PC-9 (cell line): Measurements from ENCODE around the gene ZMAT5. TPM values are rescaled to one million over a fixed set of nuclear protein-coding genes. Genes with fewer than 3 reads are reported as not detected.

Experiments
- BruUV-seq: library from RNA; stranded (reverse); fragments of 400-500 nt; replicated peaks from 2 replicates; lab custom pipeline; 2021; lab: Mats Ljungman, UMichigan
- CTCF ChIA-PET: fragments of 300-600 bp; sonication (Branson Sonifier 250); formaldehyde crosslinking; loops from one replicate; lab custom pipeline; 2022; ENCODE audit warnings: antibody characterized with exemption; lab: Charles Lee
- POLR2A ChIA-PET: fragments of 300-600 bp; sonication (Branson Sonifier 250); formaldehyde crosslinking; loops from one replicate; lab custom pipeline; 2022; ENCODE audit warnings: antibody characterized with exemption; ENCODE audit not compliant: unreplicated experiment; lab: Charles Lee
- DNase-seq, 2 experiments: peaks; one replicate each; pipeline versions ENCODE4 v3.0.0 to v3.0.0-alpha.2; 2015 to 2022; ENCODE audit warnings: mixed read lengths in 1 of 2
- H2AFZ ChIP-seq: fragments of 200-600 bp; sonication (generic); 2 replicates; pipeline ENCODE4 v1.8.1; 2017; ENCODE audit warnings: antibody characterized with exemption
- H3F3A ChIP-seq: fragments of 200-600 bp; sonication (generic); 2 replicates; pipeline ENCODE4 v1.8.1; 2017; ENCODE audit warnings: antibody characterized with exemption, mild to moderate bottlenecking, low read depth; ENCODE audit not compliant: insufficient read depth
- H3K27ac ChIP-seq: fragments of 200-600 bp; sonication (generic); 2 replicates; pipeline ENCODE4 v1.6.1; 2016; ENCODE audit warnings: mixed run types
- H3K27me3 ChIP-seq: fragments of 200-600 bp; sonication (generic); 2 replicates; pipeline ENCODE4 v1.6.1; 2016; ENCODE audit warnings: low read depth, mixed run types; ENCODE audit not compliant: insufficient read depth
- H3K36me3 ChIP-seq: fragments of 200-600 bp; sonication (generic); 2 replicates; pipeline ENCODE4 v1.6.1; 2016; ENCODE audit warnings: low read depth, mixed run types
- H3K4me1 ChIP-seq: fragments of 200-600 bp; sonication (generic); replicated peaks from 2 replicates; pipeline ENCODE4 v1.6.1; 2016; ENCODE audit warnings: mixed run types; ENCODE audit not compliant: insufficient read depth
- H3K4me2 ChIP-seq: fragments of 200-600 bp; sonication (generic); 2 replicates; pipeline ENCODE4 v1.6.1; 2017; ENCODE audit warnings: mixed run types
- H3K4me3 ChIP-seq: fragments of 200-600 bp; sonication (generic); 2 replicates; pipeline ENCODE4 v1.6.1; 2016; ENCODE audit warnings: mixed run types
- H3K79me2 ChIP-seq: fragments of 200-600 bp; sonication (generic); 2 replicates; pipeline ENCODE4 v1.6.1; 2017; ENCODE audit warnings: low read depth, mixed run types
- H3K9me2 ChIP-seq: fragments of 200-600 bp; sonication (generic); 2 replicates; pipeline ENCODE4 v1.8.1; 2017; ENCODE audit warnings: mild to moderate bottlenecking; ENCODE audit not compliant: insufficient read depth
- H3K9me3 ChIP-seq: fragments of 200-600 bp; sonication (generic); 2 replicates; pipeline ENCODE4 v1.8.1; 2016; ENCODE audit warnings: low read depth; ENCODE audit not compliant: insufficient read depth
- H4K20me1 ChIP-seq: fragments of 200-600 bp; sonication (generic); 2 replicates; pipeline ENCODE4 v1.8.1; 2017; ENCODE audit not compliant: insufficient read depth
- EZH2 ChIP-seq: fragments of 200-600 bp; sonication (generic); IDR thresholded peaks from 2 replicates; pipeline ENCODE4 v1.8.0; 2017; ENCODE audit warnings: antibody characterized with exemption, low read depth
- intact Hi-C: fragments of 100-400 bp; cut with micrococcal nuclease; formaldehyde crosslinking; loops from one replicate; pipeline ENCODE4 v1.10.0; 2022; ENCODE audit not compliant: unreplicated experiment
- total RNA-seq: library from RNA; stranded (reverse); gene quantifications from 2 replicates; pipeline ENCODE4 v1.2.3, GENCODE V29; 2021
- TF ChIP-seq, protein P1 (sequence below): fragments of 200-600 bp; sonication (generic); conservative IDR thresholded peaks from 2 replicates; pipeline ENCODE4 v1.6.1; 2017; ENCODE audit warnings: mixed run types, antibody characterized with exemption, mild to moderate bottlenecking, moderate library complexity

ZMAT5 gene
- total RNA-seq, 1 experiment from 2014 or later: 14.2 TPM

- Histone ChIP-seq H3K27ac (no peak overlapping the region), H3K4me3 (no peak overlapping the region), H3K36me3 (no peaks in the 10 kb centered on the region), H3K9me2 (no peaks in the 10 kb centered on the region), H3K4me2 (no peak overlapping the region), H3F3A (peaks cover 6% of the 10 kb centered on the region; the same call in 1 of the 2 replicates), H3K27me3 (no peaks in the 10 kb centered on the region), H3K79me2 (no peaks in the 10 kb centered on the region), H3K4me1 (no peaks in the 10 kb centered on the region), H3K9me3 (no peaks in the 10 kb centered on the region), H4K20me1 (no peaks in the 10 kb centered on the region), H2AFZ (no peak overlapping the region)
- no peak for TF ChIP-seq EZH2
- TF ChIP-seq, protein P1, sequence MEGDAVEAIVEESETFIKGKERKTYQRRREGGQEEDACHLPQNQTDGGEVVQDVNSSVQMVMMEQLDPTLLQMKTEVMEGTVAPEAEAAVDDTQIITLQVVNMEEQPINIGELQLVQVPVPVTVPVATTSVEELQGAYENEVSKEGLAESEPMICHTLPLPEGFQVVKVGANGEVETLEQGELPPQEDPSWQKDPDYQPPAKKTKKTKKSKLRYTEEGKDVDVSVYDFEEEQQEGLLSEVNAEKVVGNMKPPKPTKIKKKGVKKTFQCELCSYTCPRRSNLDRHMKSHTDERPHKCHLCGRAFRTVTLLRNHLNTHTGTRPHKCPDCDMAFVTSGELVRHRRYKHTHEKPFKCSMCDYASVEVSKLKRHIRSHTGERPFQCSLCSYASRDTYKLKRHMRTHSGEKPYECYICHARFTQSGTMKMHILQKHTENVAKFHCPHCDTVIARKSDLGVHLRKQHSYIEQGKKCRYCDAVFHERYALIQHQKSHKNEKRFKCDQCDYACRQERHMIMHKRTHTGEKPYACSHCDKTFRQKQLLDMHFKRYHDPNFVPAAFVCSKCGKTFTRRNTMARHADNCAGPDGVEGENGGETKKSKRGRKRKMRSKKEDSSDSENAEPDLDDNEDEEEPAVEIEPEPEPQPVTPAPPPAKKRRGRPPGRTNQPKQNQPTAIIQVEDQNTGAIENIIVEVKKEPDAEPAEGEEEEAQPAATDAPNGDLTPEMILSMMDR: no peak
- DNase-seq: no peak
- intact Hi-C loops: no loop called here
- ChIA-PET POLR2A (no interaction called here), CTCF (no interaction called here)
- BruUV-seq: no TSS peak
These were observed 12.8 kb downstream of the ZMAT5 start for GRCh38 chr22:29753808-29754657.

DNA sequence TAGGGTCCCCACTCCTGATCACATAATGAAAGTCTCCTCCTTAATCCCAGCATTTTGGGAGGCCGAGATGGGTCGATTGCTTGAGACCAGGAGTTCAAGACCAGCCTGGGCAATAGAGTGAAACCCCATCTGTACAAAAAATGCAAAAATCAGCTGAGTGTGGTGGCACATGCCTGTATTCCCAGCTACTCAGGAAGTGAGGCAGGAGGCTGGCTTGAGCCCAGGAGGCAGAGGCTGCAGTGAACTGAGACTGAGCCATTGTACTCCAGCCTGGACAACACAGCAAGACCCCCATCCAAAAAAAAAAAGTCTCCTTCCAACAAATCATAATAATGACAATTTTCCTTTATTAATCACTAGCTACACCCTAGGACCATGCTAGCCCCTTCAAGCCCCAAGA lies 15.1 kb downstream of the ZMAT5 start:
- H4K20me1 ChIP-seq: no peaks in the 10 kb centered on the region
- TF ChIP-seq, protein P1: no peak
- TF ChIP-seq EZH2: no peak
- intact Hi-C loops: no loop called here
- no peak for DNase-seq
- H2AFZ ChIP-seq: no peak overlapping the region
- no peak overlapping the region for H3K4me3 ChIP-seq
- no peaks in the 10 kb centered on the region for H3K9me3 ChIP-seq
- H3F3A ChIP-seq: no peaks in the 10 kb centered on the region
- H3K36me3 ChIP-seq: no peaks in the 10 kb centered on the region
- no peaks in the 10 kb centered on the region for H3K4me1 ChIP-seq
- no peaks in the 10 kb centered on the region for H3K9me2 ChIP-seq
- POLR2A ChIA-PET: interaction anchor here (0.7 kb wide), 1 partner anchor 318 kb away, joined by 10 read pairs; no protein-coding TSS in a partner anchor
- no peak overlapping the region for H3K27ac ChIP-seq
- no TSS peak for BruUV-seq
- no peak overlapping the region for H3K4me2 ChIP-seq
- CTCF ChIA-PET: no interaction called here
- H3K27me3 ChIP-seq: no peaks in the 10 kb centered on the region
- H3K79me2 ChIP-seq: no peaks in the 10 kb centered on the region

DNA sequence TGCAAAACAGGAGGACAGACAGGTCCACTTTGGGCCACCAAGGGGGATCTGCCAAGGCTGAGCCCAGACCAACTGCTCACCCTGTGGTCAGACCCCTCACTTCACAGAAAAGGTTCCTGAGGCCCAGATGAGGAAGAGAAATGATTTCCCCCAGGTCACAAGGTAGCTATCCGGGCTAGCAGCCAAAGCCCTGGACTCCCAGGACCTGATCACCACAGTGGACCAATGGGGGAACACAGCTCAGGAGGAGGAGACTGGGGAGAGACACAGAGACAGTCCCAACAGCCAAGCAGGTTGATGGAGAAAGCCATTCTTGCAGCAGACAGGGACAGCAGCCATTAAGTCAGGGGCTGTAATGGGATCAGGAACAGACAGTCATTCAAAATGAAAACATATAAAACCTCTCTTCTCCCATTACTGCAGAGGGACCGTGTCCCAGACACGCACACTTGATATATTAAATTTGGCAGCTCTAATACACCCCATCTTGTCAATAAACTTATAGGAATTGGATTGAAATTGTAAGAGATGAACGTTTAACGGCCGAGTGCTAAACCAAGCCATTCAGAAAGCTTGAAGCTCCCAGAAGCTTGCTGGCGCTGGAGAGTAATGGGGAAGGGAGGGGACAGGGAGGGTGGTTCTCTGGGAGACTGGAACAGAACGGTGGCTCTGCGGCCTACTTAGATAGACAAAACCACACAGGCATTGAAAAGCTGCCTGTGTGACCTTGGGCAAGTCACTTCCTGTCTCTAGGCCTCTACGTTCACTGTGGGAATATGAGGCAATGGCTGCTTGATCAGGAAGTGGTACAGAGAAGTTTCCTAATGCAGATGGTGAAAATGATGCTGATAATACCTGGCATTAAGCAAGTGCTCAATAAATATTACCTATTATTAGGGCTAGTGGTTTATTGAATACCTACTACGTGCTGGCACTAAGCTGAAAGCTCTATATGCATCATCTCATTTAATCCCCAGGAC lies 16.0 kb downstream of the ZMAT5 start:
- Histone ChIP-seq H3K4me3 (no peak overlapping the region), H3K9me3 (no peaks in the 10 kb centered on the region), H4K20me1 (no peaks in the 10 kb centered on the region), H3K27ac (no peak overlapping the region), H3K36me3 (no peaks in the 10 kb centered on the region), H3F3A (no peaks in the 10 kb centered on the region), H3K4me1 (no peaks in the 10 kb centered on the region), H3K9me2 (no peaks in the 10 kb centered on the region), H3K27me3 (no peaks in the 10 kb centered on the region), H3K79me2 (no peaks in the 10 kb centered on the region), H2AFZ (no peak overlapping the region), H3K4me2 (no peak overlapping the region)
- CTCF ChIA-PET: no interaction called here
- POLR2A ChIA-PET: interaction anchor here (0.7 kb wide), 1 partner anchor 319 kb away, joined by 10 read pairs; no protein-coding TSS in a partner anchor
- intact Hi-C loops: no loop called here
- TF ChIP-seq EZH2: no peak
- TF ChIP-seq, protein P1: no peak
- no TSS peak for BruUV-seq
- no peak for DNase-seq
